Fibroblast of skin of scalp (primary cell): ENCODE results near the gene PRRX2.

ENCODE experiments used
- DNase-seq: peaks from one replicate; pipeline ENCODE4 v3.0.0-alpha.2; 2013

The PRRX2 gene

GRCh38 chr9:129712634-129713401 is 47.4 kb downstream of the PRRX2 start:
- peak; percentile 95 for DNase-seq

- no peak for DNase-seq
These were observed 47.9 kb downstream of the PRRX2 start for GRCh38 chr9:129713402-129713679.

GRCh38 chr9:129714511-129715061 is 49.1 kb downstream of the PRRX2 start:
- DNase-seq: peak; percentile 66

GRCh38 chr9:129716091-129716490 is 50.6 kb downstream of the PRRX2 start:
- peak; percentile 93 for DNase-seq

- DNase-seq: no peak
These were observed 52.5 kb downstream of the PRRX2 start for GRCh38 chr9:129717991-129718390.

GRCh38 chr9:129718647-129719046 is 53.2 kb downstream of the PRRX2 start:
- DNase-seq: no peak

GRCh38 chr9:129719135-129719534 is 53.7 kb downstream of the PRRX2 start:
- DNase-seq: no peak

GRCh38 chr9:129720181-129720864 is 54.9 kb downstream of the PRRX2 start:
- DNase-seq: no peak

- no peak for DNase-seq
These were observed 55.6 kb downstream of the PRRX2 start for GRCh38 chr9:129720865-129721545.

- no peak for DNase-seq
These were observed 57.5 kb downstream of the PRRX2 start for GRCh38 chr9:129722913-129723312.

- DNase-seq: no peak
These were observed 59.2 kb downstream of the PRRX2 start for GRCh38 chr9:129724456-129725190.

- DNase-seq: peak; percentile 68
These were observed 60.4 kb downstream of the PRRX2 start for GRCh38 chr9:129725795-129726251.

- peak; percentile 94 for DNase-seq
These were observed 61.1 kb downstream of the PRRX2 start for GRCh38 chr9:129726322-129727160.

- DNase-seq: no peak
These were observed 63.3 kb downstream of the PRRX2 start for GRCh38 chr9:129728744-129729143.

GRCh38 chr9:129731477-129732085 is 66.1 kb downstream of the PRRX2 start:
- DNase-seq: no peak

- no peak for DNase-seq
These were observed 66.7 kb downstream of the PRRX2 start for GRCh38 chr9:129732100-129732499.

- no peak for DNase-seq
These were observed 67.6 kb downstream of the PRRX2 start for GRCh38 chr9:129732946-129733631.

- DNase-seq: no peak
These were observed 68.1 kb downstream of the PRRX2 start for GRCh38 chr9:129733632-129733953.

GRCh38 chr9:129735546-129735945 is 70.1 kb downstream of the PRRX2 start:
- no peak for DNase-seq

- no peak for DNase-seq
These were observed 70.9 kb downstream of the PRRX2 start for GRCh38 chr9:129736334-129736733.
